Stimulated activated naive CD8-positive, alpha-beta T cell treated with anti-CD3 and anti-CD28 coated beads, Interleukin-15, Interleukin-2, amounts not matched to agents 100 ng/mL and 50 ng/mL, for 24 hours (primary cell): Measurements from ENCODE around the gene TCEA3.

Experiments
- H3K27ac Mint-ChIP-seq: one replicate; pipeline ENCODE4 v1.8.0; 2021; ENCODE audit warnings: mild to moderate bottlenecking, mixed read lengths
- H3K27me3 Mint-ChIP-seq: one replicate; pipeline ENCODE4 v1.8.0; 2021; ENCODE audit warnings: mixed read lengths
- H3K36me3 Mint-ChIP-seq: one replicate; pipeline ENCODE4 v1.8.0; 2021; ENCODE audit warnings: low read depth, mixed read lengths
- H3K4me1 Mint-ChIP-seq: one replicate; pipeline ENCODE4 v1.8.0; 2021; ENCODE audit warnings: low read depth, mixed read lengths
- H3K4me3 Mint-ChIP-seq: one replicate; pipeline ENCODE4 v1.8.0; 2021; ENCODE audit warnings: mild to moderate bottlenecking, mixed read lengths
- H3K9me3 Mint-ChIP-seq: one replicate; pipeline ENCODE4 v1.8.0; 2021; ENCODE audit warnings: mixed read lengths

The TCEA3 gene

DNA sequence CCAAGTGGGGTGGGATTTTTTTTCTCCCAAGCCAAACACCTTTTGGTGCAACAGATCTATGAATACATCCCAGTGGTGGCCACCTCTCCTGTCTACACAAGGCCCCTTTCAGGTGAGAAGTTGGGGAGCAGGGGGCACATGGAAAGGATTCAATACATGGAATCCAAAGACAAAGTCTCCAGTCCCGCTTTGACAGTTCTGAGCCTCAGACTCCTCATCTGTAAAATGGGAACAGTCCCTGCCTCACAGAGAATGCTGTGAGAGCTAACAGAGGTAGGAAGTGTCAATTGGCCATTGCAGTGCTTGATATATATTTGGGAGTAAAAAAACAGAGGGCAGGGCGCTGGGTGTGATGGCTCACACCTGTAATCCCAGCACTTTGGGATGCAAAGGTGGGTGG is 28.2 kb downstream of the TCEA3 start:
- Mint-ChIP-seq H3K27me3 (no peaks in the 10 kb centered on the region), H3K27ac (no peak overlapping the region), H3K9me3 (no peaks in the 10 kb centered on the region), H3K36me3 (no peaks in the 10 kb centered on the region), H3K4me1 (no peaks in the 10 kb centered on the region), H3K4me3 (no peak overlapping the region)

DNA sequence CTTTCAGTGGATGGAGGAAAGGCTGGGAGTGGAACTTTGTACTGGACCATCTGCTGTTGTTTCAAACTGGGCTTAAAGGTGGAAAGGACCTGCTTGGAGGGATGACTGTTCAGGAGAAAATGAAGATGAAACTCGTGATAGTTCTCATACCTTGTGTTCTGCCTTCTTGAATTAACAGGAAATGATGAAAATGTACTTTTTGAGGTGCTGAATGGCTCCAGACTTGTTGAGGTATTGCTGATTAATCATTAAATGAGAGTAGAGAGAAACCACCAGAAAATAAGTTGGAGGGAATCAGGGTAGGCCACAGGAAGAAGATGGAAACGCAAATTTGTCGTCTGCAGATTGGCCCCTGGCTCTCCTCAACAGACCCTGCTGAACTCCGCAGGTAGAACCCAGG is 28.7 kb downstream of the TCEA3 start:
- no peaks in the 10 kb centered on the region for H3K4me1 Mint-ChIP-seq
- H3K4me3 Mint-ChIP-seq: no peak overlapping the region
- H3K27ac Mint-ChIP-seq: peak overlapping the region; percentile 12
- no peaks in the 10 kb centered on the region for H3K36me3 Mint-ChIP-seq
- no peaks in the 10 kb centered on the region for H3K9me3 Mint-ChIP-seq
- no peaks in the 10 kb centered on the region for H3K27me3 Mint-ChIP-seq

DNA sequence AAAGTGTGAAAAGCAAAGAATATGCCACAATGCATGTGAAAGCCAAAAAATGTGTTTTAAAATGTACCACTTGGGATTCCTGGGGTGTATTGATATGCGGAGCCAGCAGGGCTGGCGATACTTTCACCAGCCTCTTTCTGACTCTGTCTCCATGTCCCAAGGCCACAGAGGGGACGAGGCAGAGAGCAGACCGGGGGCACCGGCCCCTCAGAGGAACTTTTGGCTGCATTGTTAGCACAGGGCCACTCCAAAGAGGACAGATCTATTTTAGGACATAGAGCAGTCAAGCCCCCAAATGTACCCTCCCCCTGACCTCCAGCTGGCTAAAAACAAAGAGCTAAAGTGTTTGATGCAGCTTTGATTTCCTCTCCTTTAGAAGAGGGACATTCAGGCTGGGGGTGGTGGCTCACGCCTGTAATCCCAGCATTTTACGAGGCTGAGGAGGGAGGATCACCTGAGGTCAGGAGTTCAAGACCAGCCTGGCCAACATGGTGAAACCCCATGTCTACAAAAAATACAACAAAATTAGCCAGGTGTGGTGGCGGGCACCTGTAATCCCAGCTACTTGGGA is 29.3 kb downstream of the TCEA3 start:
- Mint-ChIP-seq H3K9me3 (no peaks in the 10 kb centered on the region), H3K36me3 (no peaks in the 10 kb centered on the region), H3K27me3 (no peaks in the 10 kb centered on the region), H3K4me1 (no peaks in the 10 kb centered on the region), H3K4me3 (no peak overlapping the region), H3K27ac (no peak overlapping the region)

DNA sequence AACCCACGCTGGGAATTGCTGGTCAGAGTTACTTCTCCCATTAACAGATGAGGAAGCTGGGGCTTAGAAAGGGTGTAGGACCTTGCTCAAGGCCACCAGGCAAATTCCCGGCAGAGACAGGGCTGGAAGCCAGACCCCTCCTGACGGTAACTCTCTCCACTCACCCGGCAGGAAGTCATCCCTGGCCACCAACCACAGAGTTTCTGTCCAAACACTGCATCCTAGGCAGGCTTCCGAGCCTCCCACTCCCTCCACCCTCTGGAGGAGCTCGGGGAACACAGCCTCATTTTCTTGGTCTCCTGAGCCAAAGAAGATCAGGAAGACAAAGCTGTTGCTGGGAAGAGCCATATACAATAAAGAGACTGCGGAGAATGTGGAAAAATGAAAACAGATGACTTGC is 29.9 kb downstream of the TCEA3 start:
- H3K4me1 Mint-ChIP-seq: no peaks in the 10 kb centered on the region
- no peaks in the 10 kb centered on the region for H3K27me3 Mint-ChIP-seq
- H3K9me3 Mint-ChIP-seq: no peaks in the 10 kb centered on the region
- no peak overlapping the region for H3K27ac Mint-ChIP-seq
- H3K36me3 Mint-ChIP-seq: no peaks in the 10 kb centered on the region
- no peak overlapping the region for H3K4me3 Mint-ChIP-seq

DNA sequence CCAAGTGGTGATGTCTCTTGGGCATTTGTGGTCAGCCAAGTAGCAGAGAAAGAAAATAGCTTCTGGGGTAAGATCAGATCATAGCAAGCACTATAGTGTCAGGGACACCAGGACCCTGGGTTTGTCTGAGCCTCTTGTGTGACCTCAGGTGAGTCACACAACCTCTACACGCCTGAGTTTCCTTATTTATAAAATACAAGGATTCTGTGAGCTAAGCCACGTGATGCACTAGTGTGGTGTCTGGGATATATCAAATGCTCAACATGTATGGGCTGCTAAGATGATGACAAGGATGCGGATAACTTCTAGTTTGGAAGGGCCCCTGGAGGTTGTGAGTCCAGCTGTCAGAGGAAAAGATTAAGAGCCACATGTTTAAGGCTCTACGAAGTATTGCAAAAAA is 30.4 kb downstream of the TCEA3 start:
- Mint-ChIP-seq H3K4me1 (no peaks in the 10 kb centered on the region), H3K27ac (no peak overlapping the region), H3K4me3 (no peak overlapping the region)

DNA sequence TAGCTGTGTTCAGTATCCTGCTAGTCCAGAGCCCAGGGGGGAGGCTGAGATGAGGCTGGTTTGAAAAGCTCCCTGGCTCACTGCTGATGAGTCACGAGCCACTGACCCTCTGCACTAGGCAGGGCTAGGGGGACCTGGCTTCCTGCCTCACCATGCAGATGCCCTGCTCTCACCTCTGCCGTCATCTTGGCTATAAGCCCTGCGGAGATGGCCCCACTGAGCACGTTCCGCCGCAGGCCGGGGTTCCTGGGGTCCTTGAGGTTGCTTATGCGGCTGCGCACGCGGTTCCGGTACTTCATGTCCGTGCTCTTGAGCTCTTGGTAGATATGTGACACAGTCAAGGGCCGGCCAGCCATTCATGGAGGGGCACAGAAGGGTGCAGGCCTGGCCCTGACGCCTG is 30.8 kb downstream of the TCEA3 start:
- Mint-ChIP-seq H3K27ac (no peak overlapping the region), H3K9me3 (no peaks in the 10 kb centered on the region), H3K27me3 (no peaks in the 10 kb centered on the region), H3K4me3 (no peak overlapping the region), H3K36me3 (no peaks in the 10 kb centered on the region), H3K4me1 (no peaks in the 10 kb centered on the region)

More for the DNA sequence above, 30.4 kb downstream of the TCEA3 start:
- Mint-ChIP-seq H3K9me3 (no peaks in the 10 kb centered on the region), H3K27me3 (no peaks in the 10 kb centered on the region), H3K36me3 (no peaks in the 10 kb centered on the region)

DNA sequence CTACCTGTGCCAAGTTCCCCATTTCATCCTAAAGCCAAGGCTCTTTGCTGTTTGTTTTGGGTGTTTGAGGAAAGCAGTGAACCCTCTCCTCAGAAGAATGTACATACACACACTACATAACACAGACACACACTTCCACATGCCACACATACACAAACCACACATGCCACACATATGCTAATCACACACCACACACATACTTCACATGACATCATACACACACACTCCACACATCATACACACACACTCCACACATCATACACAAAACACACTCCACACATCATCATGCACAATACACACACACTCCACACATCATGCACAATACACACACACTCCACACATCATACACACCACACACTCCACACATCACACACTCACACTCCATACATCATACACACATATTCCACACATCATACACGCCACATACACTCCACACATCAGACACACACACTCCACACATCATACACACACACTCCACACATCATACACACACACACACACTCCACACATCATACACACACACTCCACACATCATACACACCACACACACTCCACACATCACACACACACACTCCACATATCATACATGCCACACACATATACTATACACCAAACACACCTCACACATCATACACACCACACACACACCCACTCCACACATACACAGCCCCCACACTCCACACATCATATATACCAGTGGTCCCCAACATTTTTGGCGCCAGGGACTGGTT is 32.3 kb downstream of the TCEA3 start:
- no peaks in the 10 kb centered on the region for H3K36me3 Mint-ChIP-seq
- H3K27me3 Mint-ChIP-seq: no peaks in the 10 kb centered on the region
- H3K4me3 Mint-ChIP-seq: no peak overlapping the region
- H3K9me3 Mint-ChIP-seq: no peaks in the 10 kb centered on the region
- H3K27ac Mint-ChIP-seq: no peak overlapping the region
- no peaks in the 10 kb centered on the region for H3K4me1 Mint-ChIP-seq

DNA sequence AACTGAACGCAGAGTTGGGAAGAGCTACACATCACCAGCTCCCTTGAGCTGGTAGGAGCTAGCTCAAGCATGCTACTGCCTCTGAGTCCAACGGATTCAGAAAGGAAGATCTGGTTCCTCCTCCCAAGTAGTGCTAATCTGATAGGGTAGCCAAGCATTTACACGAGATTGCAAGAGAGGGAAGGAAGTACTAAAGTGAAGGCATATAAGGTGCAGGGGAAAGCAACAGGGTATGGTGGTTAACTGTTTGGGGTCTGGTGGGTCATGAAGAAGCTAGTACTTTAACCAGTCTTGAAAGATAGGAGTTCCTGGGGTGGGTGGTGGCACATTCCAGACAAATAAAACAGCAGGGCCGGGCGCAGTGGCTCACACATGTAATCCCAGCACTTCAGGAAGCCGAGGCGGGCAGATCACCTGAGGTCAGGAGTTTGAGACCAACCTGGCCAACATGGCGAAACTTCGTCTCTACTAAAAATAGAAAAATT is 34.7 kb downstream of the TCEA3 start:
- Mint-ChIP-seq H3K4me3 (no peak overlapping the region), H3K27ac (no peak overlapping the region), H3K4me1 (no peaks in the 10 kb centered on the region), H3K36me3 (no peaks in the 10 kb centered on the region), H3K9me3 (no peaks in the 10 kb centered on the region), H3K27me3 (no peaks in the 10 kb centered on the region)

DNA sequence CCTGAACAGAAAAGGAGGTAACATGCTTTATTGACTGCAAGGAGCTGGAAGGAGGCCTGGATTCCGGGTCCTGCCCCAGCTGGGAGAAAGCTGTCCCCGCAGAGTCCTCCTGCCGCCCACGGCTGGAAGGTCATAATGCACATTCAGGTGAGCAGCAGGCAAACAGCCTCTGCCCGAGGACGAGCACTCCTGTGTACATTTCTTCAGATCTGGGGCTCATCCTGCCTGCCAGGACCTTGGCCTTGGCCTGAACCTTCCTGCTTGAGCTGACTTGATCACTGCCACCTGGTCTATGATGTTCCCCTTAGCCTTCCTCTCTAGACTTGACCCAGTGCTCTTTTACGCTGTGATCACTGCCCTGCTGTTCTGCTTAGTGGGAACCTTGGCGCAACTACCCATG is 37.1 kb downstream of the TCEA3 start:
- Mint-ChIP-seq H3K4me3 (no peak overlapping the region), H3K9me3 (no peaks in the 10 kb centered on the region), H3K36me3 (no peaks in the 10 kb centered on the region), H3K27me3 (no peaks in the 10 kb centered on the region), H3K27ac (no peak overlapping the region), H3K4me1 (no peaks in the 10 kb centered on the region)

DNA sequence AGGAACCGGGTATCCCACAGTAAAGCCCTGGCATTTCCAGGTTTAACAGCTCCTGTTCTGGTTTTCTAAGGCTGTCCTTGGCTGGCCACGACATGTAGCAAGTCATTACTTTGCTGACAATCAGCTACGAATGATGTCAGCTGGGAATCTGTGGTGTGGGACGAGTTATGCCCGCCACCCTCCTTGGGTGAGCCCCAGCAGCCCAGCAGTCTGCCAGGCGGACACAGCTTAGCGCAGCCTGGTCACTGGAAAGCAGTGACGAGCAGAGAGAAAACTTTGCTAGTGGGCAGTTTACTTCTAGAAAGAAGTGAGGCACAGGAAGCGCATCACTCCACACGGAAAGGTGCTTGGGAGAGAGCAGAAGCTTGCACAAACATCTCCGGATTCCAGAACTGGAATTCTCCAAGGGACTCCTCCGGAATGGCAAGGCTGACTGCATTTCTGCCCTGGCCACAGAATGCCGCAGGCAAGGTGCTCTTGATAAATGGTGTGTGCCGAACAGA is 39.4 kb downstream of the TCEA3 start:
- H3K27ac Mint-ChIP-seq: no peak overlapping the region

DNA sequence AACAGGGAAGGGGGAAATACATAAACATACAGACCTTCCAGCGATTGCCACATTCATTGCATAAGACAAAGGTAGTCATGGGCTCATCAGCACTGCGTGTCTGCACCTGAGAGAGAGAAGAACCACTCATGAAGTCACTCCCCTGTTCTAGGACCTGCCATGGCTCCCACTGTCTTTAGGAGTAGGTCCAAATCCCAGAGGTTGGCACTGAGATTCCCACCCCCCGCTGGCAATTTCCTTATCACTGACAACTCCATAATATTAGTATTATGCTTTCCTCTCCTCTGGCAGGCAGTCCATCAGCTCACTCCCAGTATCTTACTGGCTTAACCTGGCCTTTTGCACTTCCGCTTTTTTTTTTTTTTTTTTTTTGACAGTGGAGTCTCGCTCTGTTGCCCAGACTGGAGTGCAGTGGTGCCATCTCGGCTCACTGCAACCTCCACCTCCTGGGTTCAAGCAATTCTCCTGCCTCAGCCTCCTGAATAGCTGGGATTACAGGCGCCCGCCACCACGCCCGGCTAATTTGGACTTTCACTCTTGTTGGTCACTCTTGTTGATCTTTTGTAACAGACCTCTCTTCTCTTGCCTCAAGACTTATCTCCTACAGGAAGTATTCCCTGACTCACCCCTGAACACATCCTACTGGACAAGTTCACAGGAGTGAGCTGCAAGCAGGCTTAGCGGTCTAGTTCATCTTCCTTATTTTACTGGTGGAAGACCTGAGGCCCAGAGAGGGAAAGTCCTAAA is 40.1 kb downstream of the TCEA3 start:
- H3K4me3 Mint-ChIP-seq: no peak overlapping the region
- H3K27me3 Mint-ChIP-seq: no peaks in the 10 kb centered on the region
- no peaks in the 10 kb centered on the region for H3K4me1 Mint-ChIP-seq
- no peaks in the 10 kb centered on the region for H3K9me3 Mint-ChIP-seq
- H3K36me3 Mint-ChIP-seq: no peaks in the 10 kb centered on the region
- H3K27ac Mint-ChIP-seq: no peak overlapping the region

More for the DNA sequence above, 39.4 kb downstream of the TCEA3 start:
- Mint-ChIP-seq H3K4me3 (no peak overlapping the region), H3K36me3 (no peaks in the 10 kb centered on the region), H3K4me1 (no peaks in the 10 kb centered on the region), H3K9me3 (no peaks in the 10 kb centered on the region), H3K27me3 (no peaks in the 10 kb centered on the region)

DNA sequence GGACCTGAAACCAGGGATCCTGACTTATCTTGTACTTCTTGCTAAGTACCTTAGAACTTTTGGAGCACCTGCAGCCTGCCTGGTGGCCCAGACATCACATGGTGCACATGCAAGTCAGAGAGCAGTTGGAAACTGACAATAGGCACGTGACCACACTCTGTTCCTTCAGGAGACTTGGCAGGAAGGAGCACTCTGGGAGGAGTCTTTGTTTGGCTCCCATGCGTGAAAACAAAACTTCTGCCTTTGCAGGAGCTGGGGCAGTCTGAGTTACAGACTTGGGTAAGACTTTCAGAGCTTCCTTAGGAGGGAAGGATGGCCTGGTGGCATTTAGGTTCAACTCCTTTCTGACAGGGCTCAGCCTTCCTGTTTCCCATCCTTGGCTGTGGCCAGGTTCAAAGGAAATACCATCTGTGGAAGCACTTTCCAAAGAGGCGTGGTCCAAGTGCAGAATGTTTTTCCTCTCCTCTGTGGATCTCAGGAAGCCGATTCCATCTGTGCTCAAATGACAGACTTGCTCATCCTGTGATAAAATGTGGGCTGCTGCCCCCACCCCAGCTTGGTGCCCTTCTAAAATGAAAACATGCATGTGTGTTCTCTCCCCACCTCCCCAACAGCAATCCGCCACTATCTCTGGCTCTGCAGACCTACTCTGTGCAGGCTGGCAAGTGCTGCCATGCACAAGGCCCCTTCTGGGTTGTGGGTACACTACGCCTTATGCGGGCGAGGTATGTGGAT is 40.8 kb downstream of the TCEA3 start:
- Mint-ChIP-seq H3K4me1 (no peaks in the 10 kb centered on the region), H3K9me3 (no peaks in the 10 kb centered on the region), H3K4me3 (no peak overlapping the region), H3K27ac (no peak overlapping the region), H3K27me3 (no peaks in the 10 kb centered on the region), H3K36me3 (no peaks in the 10 kb centered on the region)

DNA sequence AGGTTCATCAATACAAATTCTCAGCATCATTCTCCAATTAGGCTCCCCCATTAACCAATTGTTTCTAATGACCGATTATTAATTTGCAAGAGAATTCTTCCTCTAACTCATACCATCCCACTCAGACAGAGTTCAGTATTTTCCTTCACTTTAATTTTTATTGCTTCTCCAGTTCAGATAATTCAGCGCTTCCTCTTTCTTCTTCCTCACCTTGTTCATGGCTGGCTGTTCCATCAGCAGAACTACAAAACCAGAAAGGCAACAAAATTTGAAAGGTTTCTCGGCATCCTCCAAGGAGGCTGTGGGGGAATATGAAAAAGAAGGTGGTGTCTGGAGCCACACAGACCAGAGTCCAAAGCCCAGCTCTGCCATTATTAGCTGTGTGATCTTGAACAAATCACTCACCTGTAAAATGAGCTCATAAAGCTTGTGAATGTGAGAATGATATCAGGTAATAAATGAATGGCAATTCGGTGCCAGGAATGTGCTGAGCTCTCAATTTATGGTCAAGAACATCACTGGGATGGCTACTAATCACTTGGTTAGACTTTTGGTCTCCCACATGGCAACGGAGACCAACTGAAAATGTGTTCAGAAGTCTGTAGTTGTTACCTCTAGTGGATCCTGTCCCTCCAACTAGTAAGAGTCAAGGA is 43.2 kb downstream of the TCEA3 start:
- no peak overlapping the region for H3K27ac Mint-ChIP-seq
- no peaks in the 10 kb centered on the region for H3K27me3 Mint-ChIP-seq
- H3K36me3 Mint-ChIP-seq: no peaks in the 10 kb centered on the region
- H3K4me3 Mint-ChIP-seq: no peak overlapping the region
- H3K4me1 Mint-ChIP-seq: no peaks in the 10 kb centered on the region
- H3K9me3 Mint-ChIP-seq: no peaks in the 10 kb centered on the region

DNA sequence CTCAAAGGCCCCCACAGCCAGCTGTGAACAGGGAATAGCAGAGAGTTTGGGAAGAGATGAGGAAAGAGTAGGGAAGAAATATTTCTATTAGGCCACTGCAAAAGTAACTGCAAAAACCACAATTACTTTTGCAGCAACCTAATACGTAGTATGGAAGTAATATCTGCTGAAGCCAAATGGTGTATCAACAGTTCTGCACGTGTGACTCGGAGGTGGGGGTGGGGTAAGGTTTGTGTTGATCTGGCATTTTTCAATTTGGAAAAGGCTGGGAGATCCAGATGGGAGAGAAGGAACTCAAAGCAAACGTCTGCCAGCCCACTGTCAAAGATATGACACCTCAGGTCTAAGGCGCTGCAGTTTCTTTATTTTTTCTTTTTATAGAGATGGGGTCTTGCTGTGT is 43.8 kb downstream of the TCEA3 start:
- Mint-ChIP-seq H3K27me3 (no peaks in the 10 kb centered on the region), H3K27ac (no peak overlapping the region), H3K36me3 (no peaks in the 10 kb centered on the region), H3K4me1 (no peaks in the 10 kb centered on the region), H3K4me3 (no peak overlapping the region), H3K9me3 (no peaks in the 10 kb centered on the region)
